CD4-positive, alpha-beta T cell (primary cell): Measurements from ENCODE around the gene MBNL1. TPM values are rescaled to one million over a fixed set of nuclear protein-coding genes. Genes with fewer than 3 reads are reported as not detected.
A peak's percentile ranks its signal among the peaks of the same experiment; 100 is the strongest.

Experiments used
- ATAC-seq: fragments of 200-7000 bp; cut with Tn5 transposase; one replicate; pipeline ENCODE4 v1.10.0; 2022; ENCODE audit warnings: mild to moderate bottlenecking; ENCODE audit not compliant: poor library complexity
- CTCF ChIA-PET: fragments of 350-600 bp; sonication (Branson Sonifier 250); formaldehyde crosslinking; loops from one replicate; lab custom pipeline; 2021; ENCODE audit warnings: antibody characterized with exemption, inconsistent platforms; lab: Charles Lee
- POLR2A ChIA-PET: fragments of 350-600 bp; sonication (Branson Sonifier 250); formaldehyde crosslinking; loops from one replicate; lab custom pipeline; 2021; ENCODE audit warnings: antibody characterized with exemption, inconsistent platforms; lab: Charles Lee
- DNase-seq, 14 experiments: peaks; one replicate each; pipeline ENCODE4 v3.0.0-alpha.2; 2013 to 2020; ENCODE audit warnings: mixed read lengths in 2 of 14
- H3K27ac ChIP-seq, 2 donors: one replicate each; pipeline versions ENCODE4 v1.5.1 to v1.7.0; 2013; ENCODE audit warnings: low read length in 2 of 2, low read depth in 1 of 2, mild to moderate bottlenecking in 1 of 2
- H3K27me3 ChIP-seq, 2 experiments: 1 replicate in 1 of 2; 2 replicates in 1 of 2; pipeline versions ENCODE4 v1.6.1 to v1.7.0; 2013; ENCODE audit warnings: low read length in 2 of 2, control low read depth in 1 of 2, mild to moderate bottlenecking in 1 of 2, moderate library complexity in 1 of 2; ENCODE audit not compliant: insufficient read depth in 2 of 2, control insufficient read depth in 1 of 2
- H3K36me3 ChIP-seq: one replicate; pipeline ENCODE4 v1.6.1; 2013; ENCODE audit warnings: low read length, control low read depth; ENCODE audit not compliant: insufficient read depth
- H3K4me1 ChIP-seq: one replicate; pipeline ENCODE4 v1.6.1; 2013; ENCODE audit warnings: low read length, control low read depth; ENCODE audit not compliant: insufficient read depth
- H3K4me3 ChIP-seq: one replicate; pipeline ENCODE4 v1.5.1; 2013; ENCODE audit warnings: mild to moderate bottlenecking, low read length, moderate library complexity
- H3K9me3 ChIP-seq, 2 experiments: 1 replicate in 1 of 2; 2 replicates in 1 of 2; pipeline versions ENCODE4 v1.6.1 to v1.7.0; 2013; ENCODE audit warnings: low read length in 2 of 2, mild to moderate bottlenecking in 2 of 2, control low read depth in 1 of 2, moderate library complexity in 1 of 2; ENCODE audit not compliant: control insufficient read depth in 1 of 2, insufficient read depth in 1 of 2
- H3K27ac Mint-ChIP-seq: one replicate; pipeline ENCODE4 v1.8.0; 2020; ENCODE audit warnings: mixed read lengths
- H3K27me3 Mint-ChIP-seq: one replicate; pipeline ENCODE4 v1.8.0; 2021; ENCODE audit warnings: mixed read lengths
- H3K36me3 Mint-ChIP-seq: one replicate; pipeline ENCODE4 v1.8.0; 2021; ENCODE audit warnings: low read depth, mixed read lengths
- H3K4me1 Mint-ChIP-seq: one replicate; pipeline ENCODE4 v1.8.0; 2021; ENCODE audit warnings: low read depth, mixed read lengths
- H3K4me3 Mint-ChIP-seq: one replicate; pipeline ENCODE4 v1.8.0; 2020; ENCODE audit warnings: mild to moderate bottlenecking, mixed read lengths
- H3K9me3 Mint-ChIP-seq: one replicate; pipeline ENCODE4 v1.8.0; 2020; ENCODE audit warnings: mixed read lengths
- intact Hi-C, 2 experiments: fragments of 100-400 bp; cut with DNase I in 1 of 2; cut with micrococcal nuclease in 1 of 2; formaldehyde crosslinking; loops; one replicate each; pipeline versions ENCODE4 v1.15.1 to v1.9.0; 2023 to 2025; cut with DNase I, micrococcal nuclease
- total RNA-seq, 174 experiments: library from RNA in 2 of 174; stranded (reverse) in 2 of 174; gene quantifications; one replicate each; pipeline ENCODE4 v1.2.3 and lab custom pipeline; 2021 to 2026
- TF ChIP-seq, protein P1 (sequence below): fragments of 200-600 bp; IDR thresholded peaks from one replicate; pipeline ENCODE4 v1.8.0; 2022; ENCODE audit warnings: antibody characterized with exemption, mild to moderate bottlenecking

The MBNL1 gene
- total RNA-seq, 2 experiments from 2014 or later = 551 to 561 TPM

DNA sequence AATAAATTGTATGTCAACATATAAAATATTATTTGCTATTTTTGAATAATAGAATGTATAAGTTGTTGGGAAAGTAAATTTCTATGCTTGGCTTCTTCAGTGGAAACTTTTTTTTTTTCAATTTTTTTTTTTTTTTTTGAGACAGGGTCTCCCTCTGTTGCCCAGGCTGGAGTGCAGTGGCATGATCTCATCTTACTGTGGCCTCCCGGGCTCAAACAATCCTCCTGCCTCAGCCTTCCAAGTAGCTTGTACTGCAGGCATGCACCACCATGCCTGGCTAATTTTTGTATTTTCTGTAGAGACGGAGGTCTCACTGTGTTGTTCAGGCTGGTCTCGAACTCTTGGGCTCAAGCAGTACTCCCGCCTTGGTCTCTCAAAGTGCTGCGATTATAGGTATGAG is 16.8 kb downstream of the MBNL1 start:
- no peaks in the 10 kb centered on the region for H3K9me3 ChIP-seq
- DNase-seq = no peak
- Mint-ChIP-seq H3K4me3 (peak overlapping the region; percentile 83), H3K27me3 (no peaks in the 10 kb centered on the region), H3K36me3 (peaks cover 14% of the 10 kb centered on the region), H3K4me1 (peaks cover 85% of the 10 kb centered on the region), H3K9me3 (no peaks in the 10 kb centered on the region), H3K27ac (peak overlapping the region; percentile 78)
- H3K4me3 ChIP-seq = peak overlapping the region; percentile 21
- H3K36me3 ChIP-seq = peaks cover under 1% of the 10 kb centered on the region
- POLR2A ChIA-PET = interaction anchor here (0.6 to 7.0 kb wide), 14 partner anchors 9 to 87 kb away, joined by 3 to 116 read pairs (median 4); partner anchors contain the start of gene MBNL1
- intact Hi-C loops = loop anchor here in 1 of 2 experiments (2.0 kb wide), 2 partner anchors 13 to 17 kb away; partner anchors contain the start of gene MBNL1
- TF ChIP-seq, protein P1, sequence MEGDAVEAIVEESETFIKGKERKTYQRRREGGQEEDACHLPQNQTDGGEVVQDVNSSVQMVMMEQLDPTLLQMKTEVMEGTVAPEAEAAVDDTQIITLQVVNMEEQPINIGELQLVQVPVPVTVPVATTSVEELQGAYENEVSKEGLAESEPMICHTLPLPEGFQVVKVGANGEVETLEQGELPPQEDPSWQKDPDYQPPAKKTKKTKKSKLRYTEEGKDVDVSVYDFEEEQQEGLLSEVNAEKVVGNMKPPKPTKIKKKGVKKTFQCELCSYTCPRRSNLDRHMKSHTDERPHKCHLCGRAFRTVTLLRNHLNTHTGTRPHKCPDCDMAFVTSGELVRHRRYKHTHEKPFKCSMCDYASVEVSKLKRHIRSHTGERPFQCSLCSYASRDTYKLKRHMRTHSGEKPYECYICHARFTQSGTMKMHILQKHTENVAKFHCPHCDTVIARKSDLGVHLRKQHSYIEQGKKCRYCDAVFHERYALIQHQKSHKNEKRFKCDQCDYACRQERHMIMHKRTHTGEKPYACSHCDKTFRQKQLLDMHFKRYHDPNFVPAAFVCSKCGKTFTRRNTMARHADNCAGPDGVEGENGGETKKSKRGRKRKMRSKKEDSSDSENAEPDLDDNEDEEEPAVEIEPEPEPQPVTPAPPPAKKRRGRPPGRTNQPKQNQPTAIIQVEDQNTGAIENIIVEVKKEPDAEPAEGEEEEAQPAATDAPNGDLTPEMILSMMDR = no peak
- H3K4me1 ChIP-seq = peaks cover 32% of the 10 kb centered on the region
- CTCF ChIA-PET = interaction anchor here (1.2 kb wide), 1 partner anchor 66 kb away, joined by 3 read pairs; no protein-coding TSS in a partner anchor
- no peaks in the 10 kb centered on the region for H3K27me3 ChIP-seq
- H3K27ac ChIP-seq = peak overlapping the region; percentile 53 to 54
- ATAC-seq = no peak

DNA sequence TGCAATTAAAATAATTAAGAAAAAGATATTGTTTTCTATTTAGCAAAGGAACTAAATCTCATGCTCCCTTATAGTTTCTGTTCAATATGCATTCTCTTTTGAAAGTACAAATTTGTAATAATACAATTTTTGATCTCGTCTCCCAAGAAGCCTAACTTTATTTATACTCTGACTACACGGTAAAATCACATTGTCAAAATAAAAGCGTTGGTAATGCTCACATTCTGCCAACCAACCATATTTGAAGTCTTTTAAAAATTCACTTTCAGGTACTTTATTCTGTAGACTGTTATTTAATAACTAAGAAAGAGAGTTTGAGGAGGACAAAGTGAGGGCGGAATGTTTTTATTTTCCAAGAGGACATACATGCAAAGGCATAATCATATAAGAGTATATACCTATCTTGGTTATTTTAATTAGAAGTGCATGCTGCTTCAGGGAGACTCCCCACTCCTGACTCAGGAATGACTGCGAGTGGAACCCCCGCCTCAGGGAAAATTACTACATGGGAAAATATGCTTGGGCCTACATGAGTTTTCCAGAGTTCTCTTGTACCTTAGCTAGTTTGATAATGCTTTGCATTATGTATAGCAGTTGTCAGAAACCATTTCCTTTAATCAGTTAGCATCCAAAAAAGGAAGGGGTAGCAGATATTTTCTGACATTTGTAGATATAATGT is 19.3 kb downstream of the MBNL1 start:
- peaks cover 15% of the 10 kb centered on the region for H3K36me3 Mint-ChIP-seq
- peaks cover 3% of the 10 kb centered on the region for H3K36me3 ChIP-seq
- peak overlapping the region; percentile 69 for H3K4me3 Mint-ChIP-seq
- ATAC-seq (no peak), DNase-seq (no peak)
- H3K4me1 ChIP-seq = peaks cover 34% of the 10 kb centered on the region
- ChIA-PET CTCF (interaction anchor here (1.3 kb wide), 1 partner anchor 144 kb away, joined by 3 read pairs; no protein-coding TSS in a partner anchor), POLR2A (interaction anchor here (0.6 to 1.7 kb wide), 6 partner anchors 11 to 176 kb away, joined by 3 to 10 read pairs (median 4); partner anchors contain the start of gene MBNL1)
- no peaks in the 10 kb centered on the region for H3K9me3 ChIP-seq
- intact Hi-C loops = no loop called here
- H3K27ac Mint-ChIP-seq = peak overlapping the region; percentile 82
- H3K27me3 ChIP-seq = no peaks in the 10 kb centered on the region
- H3K4me3 ChIP-seq = no peak overlapping the region
- H3K27ac ChIP-seq = peak overlapping the region in 1 of 2 donors; percentile 4
- H3K9me3 Mint-ChIP-seq = no peaks in the 10 kb centered on the region
- TF ChIP-seq, protein P1 = no peak
- no peaks in the 10 kb centered on the region for H3K27me3 Mint-ChIP-seq
- peaks cover 88% of the 10 kb centered on the region for H3K4me1 Mint-ChIP-seq

DNA sequence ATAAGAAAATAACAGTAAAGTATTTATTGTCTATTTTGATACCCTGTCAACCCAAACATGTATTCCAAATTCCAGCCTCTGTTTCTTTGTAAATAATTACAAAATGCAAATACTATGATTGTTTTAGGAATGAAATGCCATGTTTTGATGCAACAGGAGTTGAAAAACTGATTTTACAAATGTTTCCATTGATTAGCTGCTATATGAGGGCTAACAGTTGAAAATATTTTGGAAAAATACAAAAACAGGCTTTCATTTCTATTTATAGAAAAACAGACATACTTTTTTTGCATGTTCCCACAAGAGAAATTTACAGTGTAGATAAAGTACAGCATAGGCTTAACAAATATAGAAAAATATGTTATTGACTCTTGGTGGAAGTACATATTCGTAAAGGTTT is 20.0 kb downstream of the MBNL1 start:
- Histone ChIP-seq H3K36me3 (peaks cover 4% of the 10 kb centered on the region), H3K27ac (no peak overlapping the region), H3K27me3 (no peaks in the 10 kb centered on the region), H3K4me1 (peaks cover 34% of the 10 kb centered on the region), H3K9me3 (no peaks in the 10 kb centered on the region), H3K4me3 (no peak overlapping the region)
- no peak for DNase-seq
- ChIA-PET POLR2A (interaction anchor here (1.0 to 1.7 kb wide), 2 partner anchors 20 to 44 kb away, joined by 4 to 10 read pairs; partner anchors contain the start of gene MBNL1), CTCF (no interaction called here)
- no peaks in the 10 kb centered on the region for H3K9me3 Mint-ChIP-seq
- peak overlapping the region; percentile 82 for H3K27ac Mint-ChIP-seq
- H3K27me3 Mint-ChIP-seq = no peaks in the 10 kb centered on the region
- no peak for ATAC-seq
- H3K4me1 Mint-ChIP-seq = peaks cover 88% of the 10 kb centered on the region
- intact Hi-C loops = no loop called here
- H3K4me3 Mint-ChIP-seq = peak overlapping the region; percentile 69
- H3K36me3 Mint-ChIP-seq = peaks cover 21% of the 10 kb centered on the region
- TF ChIP-seq, protein P1 = no peak
